Measurements from ENCODE around the gene CWC15.

CWC15 gene

GRCh38 chr11:94968334-94968958 is 4.9 kb downstream of the CWC15 start:
- Histone ChIP-seq H3K9ac (ENCODE audit: low read depth, low read length, poor library complexity, severe bottlenecking) (no peak overlapping the region), H3K9me3 (ENCODE audit: insufficient read depth, low read depth, low read length) (no peaks in the 10 kb centered on the region), H3F3A (ENCODE audit: low read depth) (no peaks in the 10 kb centered on the region), H3K9me2 (replicated peaks; ENCODE audit: low read depth, low read length) (no peaks in the 10 kb centered on the region), H3K4me3 (ENCODE audit: low read length, poor library complexity, severe bottlenecking) (no peak overlapping the region), H3K4me2 (ENCODE audit: low read depth, low read length, poor library complexity, severe bottlenecking) (no peak overlapping the region), H3K36me3 (ENCODE audit: insufficient read depth, low read length) (peaks cover 68% of the 10 kb centered on the region), H3K27me3 (ENCODE audit: insufficient read depth, low read length, poor library complexity, severe bottlenecking) (no peaks in the 10 kb centered on the region), H3K4me1 (ENCODE audit: insufficient read depth, low read length, poor library complexity, severe bottlenecking) (peaks cover 29% of the 10 kb centered on the region), H3K79me2 (ENCODE audit: insufficient read depth, low read length) (peaks cover 38% of the 10 kb centered on the region), H2AFZ (ENCODE audit: low read length) (no peak overlapping the region), H4K20me1 (ENCODE audit: insufficient read depth, low read length, poor library complexity, severe bottlenecking) (peaks cover 36% of the 10 kb centered on the region)
- TF ChIP-seq CTCF (conservative IDR thresholded peaks at IDR 0.05; ENCODE audit: low read length) = peak; percentile 79
- TF ChIP-seq EZH2phosphoT487 (IDR thresholded peaks at IDR 0.05; ENCODE audit: borderline replicate concordance) = no peak

DNA sequence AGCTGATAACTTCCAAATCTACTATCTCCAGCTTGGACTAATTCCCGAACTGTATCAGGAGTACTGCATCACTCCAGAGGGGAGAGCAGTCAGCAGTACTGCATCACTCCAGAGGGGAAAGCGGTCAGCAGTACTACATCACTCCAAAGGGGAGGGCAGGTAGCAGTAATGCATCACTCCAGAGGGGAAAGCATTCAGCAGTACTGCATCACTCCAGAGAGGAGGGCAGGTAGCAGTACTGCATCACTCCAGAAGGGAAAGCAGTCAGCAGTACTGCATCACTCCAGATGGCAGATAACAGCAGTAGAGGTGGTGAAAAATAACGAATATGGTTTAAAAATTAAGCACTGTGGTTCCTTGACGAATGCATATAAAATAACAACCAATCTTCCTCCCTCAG is 8.4 kb downstream of the CWC15 start:
- H3K4me2 ChIP-seq (ENCODE audit: low read depth, low read length, poor library complexity, severe bottlenecking) = peak overlapping the region; percentile 18
- no peaks in the 10 kb centered on the region for H3K9me2 ChIP-seq (replicated peaks; ENCODE audit: low read depth, low read length)
- H3K4me1 ChIP-seq (ENCODE audit: insufficient read depth, low read length, poor library complexity, severe bottlenecking) = peaks cover 5% of the 10 kb centered on the region
- peaks cover 4% of the 10 kb centered on the region; the same call in 1 of the 2 replicates for H3K79me2 ChIP-seq (ENCODE audit: insufficient read depth, low read length)
- no peaks in the 10 kb centered on the region for H3K27me3 ChIP-seq (ENCODE audit: insufficient read depth, low read length, poor library complexity, severe bottlenecking)
- peaks cover 8% of the 10 kb centered on the region for H4K20me1 ChIP-seq (ENCODE audit: insufficient read depth, low read length, poor library complexity, severe bottlenecking)
- no peaks in the 10 kb centered on the region for H3K9me3 ChIP-seq (ENCODE audit: insufficient read depth, low read depth, low read length)
- H3K36me3 ChIP-seq (ENCODE audit: insufficient read depth, low read length) = peaks cover 81% of the 10 kb centered on the region
- H2AFZ ChIP-seq (ENCODE audit: low read length) = no peak overlapping the region
- TF ChIP-seq EZH2phosphoT487 (IDR thresholded peaks at IDR 0.05; ENCODE audit: borderline replicate concordance) = no peak
- no peak for TF ChIP-seq CTCF (conservative IDR thresholded peaks at IDR 0.05; ENCODE audit: low read length)
- no peak overlapping the region for H3K9ac ChIP-seq (ENCODE audit: low read depth, low read length, poor library complexity, severe bottlenecking)
- H3F3A ChIP-seq (ENCODE audit: low read depth) = no peaks in the 10 kb centered on the region
- H3K4me3 ChIP-seq (ENCODE audit: low read length, poor library complexity, severe bottlenecking) = no peak overlapping the region

GRCh38 chr11:94961255-94961654 is 12.1 kb downstream of the CWC15 start:
- H3K9me2 ChIP-seq (replicated peaks; ENCODE audit: low read depth, low read length) = no peaks in the 10 kb centered on the region
- no peaks in the 10 kb centered on the region for H4K20me1 ChIP-seq (ENCODE audit: insufficient read depth, low read length, poor library complexity, severe bottlenecking)
- H3F3A ChIP-seq (ENCODE audit: low read depth) = no peaks in the 10 kb centered on the region

More at GRCh38 chr11:94961255-94961654, 12.1 kb downstream of the CWC15 start:
- peaks cover 5% of the 10 kb centered on the region for H3K4me1 ChIP-seq (ENCODE audit: insufficient read depth, low read length, poor library complexity, severe bottlenecking)
- no peaks in the 10 kb centered on the region for H3K27me3 ChIP-seq (ENCODE audit: insufficient read depth, low read length, poor library complexity, severe bottlenecking)
- no peak overlapping the region for H2AFZ ChIP-seq (ENCODE audit: low read length)
- H3K79me2 ChIP-seq (ENCODE audit: insufficient read depth, low read length) = no peaks in the 10 kb centered on the region
- no peak overlapping the region for H3K4me3 ChIP-seq (ENCODE audit: low read length, poor library complexity, severe bottlenecking)
- no peak for TF ChIP-seq EZH2phosphoT487 (IDR thresholded peaks at IDR 0.05; ENCODE audit: borderline replicate concordance)
- TF ChIP-seq CTCF (conservative IDR thresholded peaks at IDR 0.05; ENCODE audit: low read length) = no peak
- no peak overlapping the region for H3K4me2 ChIP-seq (ENCODE audit: low read depth, low read length, poor library complexity, severe bottlenecking)
- H3K9ac ChIP-seq (ENCODE audit: low read depth, low read length, poor library complexity, severe bottlenecking) = no peak overlapping the region
- no peaks in the 10 kb centered on the region for H3K9me3 ChIP-seq (ENCODE audit: insufficient read depth, low read depth, low read length)
- H3K36me3 ChIP-seq (ENCODE audit: insufficient read depth, low read length) = peaks cover 53% of the 10 kb centered on the region
